A673 (cell line): Measurements from ENCODE around the gene ELP4. TPM values are rescaled to one million over a fixed set of nuclear protein-coding genes. Genes with fewer than 3 reads are reported as not detected.

Experiments used
- BruUV-seq: library from RNA; stranded (reverse); fragments of 400-500 nt; replicated peaks from 2 replicates; lab custom pipeline; 2021; lab: Mats Ljungman, UMichigan
- CTCF ChIA-PET: fragments of 300-600 bp; sonication (Branson Sonifier 250); formaldehyde crosslinking; loops from one replicate; lab custom pipeline; 2022; ENCODE audit warnings: antibody characterized with exemption; lab: Charles Lee
- POLR2A ChIA-PET: fragments of 300-600 bp; sonication (Branson Sonifier 250); formaldehyde crosslinking; loops from one replicate; lab custom pipeline; 2022; ENCODE audit warnings: antibody characterized with exemption; ENCODE audit not compliant: low non-redundant PET; lab: Charles Lee
- DNase-seq: peaks from one replicate; pipeline ENCODE4 v3.0.0-alpha.2; 2015; ENCODE audit warnings: low spot score
- H3K27ac ChIP-seq: fragments of 200-600 bp; sonication (generic); 2 replicates; pipeline ENCODE4 v1.5.1; 2016; ENCODE audit warnings: mixed run types, low read depth, mild to moderate bottlenecking, mixed read lengths, antibody characterized with exemption, low read length; ENCODE audit not compliant: poor library complexity, severe bottlenecking
- H3K27me3 ChIP-seq: fragments of 200-600 bp; sonication (generic); replicated peaks from 2 replicates; pipeline ENCODE4 v1.6.1; 2017; ENCODE audit warnings: mixed run types, low read depth, mild to moderate bottlenecking, mixed read lengths, antibody characterized with exemption, low read length; ENCODE audit not compliant: insufficient read depth, poor library complexity
- H3K36me3 ChIP-seq: fragments of 200-600 bp; sonication (generic); 2 replicates; pipeline ENCODE4 v1.6.1; 2016; ENCODE audit warnings: mixed run types, mild to moderate bottlenecking, mixed read lengths, antibody characterized with exemption, low read length; ENCODE audit not compliant: insufficient read depth, poor library complexity, severe bottlenecking
- H3K4me1 ChIP-seq: fragments of 200-600 bp; sonication (generic); 2 replicates; pipeline ENCODE4 v1.6.1; 2017; ENCODE audit warnings: mixed run types, mild to moderate bottlenecking, mixed read lengths, antibody characterized with exemption, low read length; ENCODE audit not compliant: insufficient read depth, poor library complexity, severe bottlenecking
- H3K4me3 ChIP-seq: fragments of 200-600 bp; sonication (generic); 2 replicates; pipeline ENCODE4 v1.5.1; 2016; ENCODE audit warnings: low read depth, mixed run types, mild to moderate bottlenecking, mixed read lengths, low read length; ENCODE audit not compliant: poor library complexity, severe bottlenecking
- H3K9me3 ChIP-seq: fragments of 200-600 bp; sonication (generic); 2 replicates; pipeline ENCODE4 v1.6.1; 2016; ENCODE audit warnings: mixed run types, low read depth, mild to moderate bottlenecking, mixed read lengths, antibody characterized with exemption, low read length; ENCODE audit not compliant: poor library complexity, severe bottlenecking
- CTCF ChIP-seq: fragments of 300-800, 200-600 bp; sonication (generic); conservative IDR thresholded peaks from 2 replicates; pipeline ENCODE4 v1.5.1; 2017; ENCODE audit warnings: low read depth, mild to moderate bottlenecking, antibody characterized with exemption, low read length, moderate library complexity, mixed read lengths
- EZH2 ChIP-seq: fragments of 200-600 bp; sonication (generic); IDR thresholded peaks from 2 replicates; pipeline ENCODE4 v1.6.1; 2017; ENCODE audit warnings: borderline replicate concordance, low read depth, mild to moderate bottlenecking, mixed read lengths, antibody characterized with exemption, low read length; ENCODE audit not compliant: poor library complexity, severe bottlenecking
- intact Hi-C: fragments of 100-400 bp; cut with micrococcal nuclease; formaldehyde crosslinking; loops from one replicate; pipeline ENCODE4 v1.10.0; 2022; ENCODE audit not compliant: unreplicated experiment
- total RNA-seq: library from RNA; stranded (reverse); gene quantifications from 2 replicates; pipeline ENCODE4 v1.2.3, GENCODE V29; 2021

Gene ELP4
- total RNA-seq, 1 experiment from 2014 or later = 49.4 TPM

- Histone ChIP-seq H3K4me3 (no peak overlapping the region), H3K27me3 (no peaks in the 10 kb centered on the region), H3K36me3 (no peaks in the 10 kb centered on the region), H3K4me1 (peaks cover 32% of the 10 kb centered on the region), H3K27ac (no peak overlapping the region), H3K9me3 (no peaks in the 10 kb centered on the region)
- no TSS peak for BruUV-seq
- no peak for TF ChIP-seq CTCF
- no peak for TF ChIP-seq EZH2
- intact Hi-C loops = no loop called here
- ChIA-PET CTCF (interaction anchor here (0.6 kb wide), 1 partner anchor 528 kb away, joined by 3 read pairs; no protein-coding TSS in a partner anchor), POLR2A (no interaction called here)
- no peak for DNase-seq
These were observed 259.4 kb downstream of the ELP4 start for GRCh38 chr11:31768749-31769640.

GRCh38 chr11:31770011-31770700 lies 260.6 kb downstream of the ELP4 start:
- H3K36me3 ChIP-seq = no peaks in the 10 kb centered on the region
- intact Hi-C loops = no loop called here
- TF ChIP-seq EZH2 = no peak
- no peak for TF ChIP-seq CTCF
- no peak overlapping the region for H3K4me3 ChIP-seq
- POLR2A ChIA-PET = interaction anchor here (0.5 to 0.7 kb wide), 4 partner anchors 23 to 125 kb away, joined by 3 to 9 read pairs (median 4); no protein-coding TSS in a partner anchor
- H3K4me1 ChIP-seq = peaks cover 20% of the 10 kb centered on the region
- no peaks in the 10 kb centered on the region for H3K9me3 ChIP-seq
- CTCF ChIA-PET = no interaction called here
- no TSS peak for BruUV-seq
- H3K27me3 ChIP-seq = no peaks in the 10 kb centered on the region
- no peak for DNase-seq
- no peak overlapping the region for H3K27ac ChIP-seq

DNA sequence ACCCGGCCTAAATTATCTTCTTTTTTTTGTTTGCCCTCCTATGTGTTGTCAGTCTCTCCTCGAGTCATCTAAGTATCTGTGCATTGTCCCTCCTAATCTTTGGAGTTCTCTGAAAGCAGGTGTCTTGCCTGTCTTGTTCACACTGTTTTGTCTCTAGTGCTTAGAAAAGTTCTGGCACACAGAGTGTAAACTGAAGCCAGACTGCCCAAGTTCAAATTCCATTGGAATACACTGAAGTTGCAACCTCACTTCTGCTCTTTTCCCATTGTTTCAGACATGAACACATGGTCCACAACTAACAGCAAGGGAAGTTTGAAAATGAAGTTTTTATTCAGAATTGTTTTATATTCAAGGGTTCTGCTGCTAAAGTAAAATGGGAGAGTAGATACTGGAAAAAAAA lies 262.8 kb downstream of the ELP4 start:
- intact Hi-C loops = no loop called here
- Histone ChIP-seq H3K27ac (no peak overlapping the region), H3K36me3 (no peaks in the 10 kb centered on the region), H3K4me1 (peaks cover 15% of the 10 kb centered on the region), H3K4me3 (no peak overlapping the region), H3K27me3 (no peaks in the 10 kb centered on the region), H3K9me3 (no peaks in the 10 kb centered on the region)
- ChIA-PET POLR2A (no interaction called here), CTCF (interaction anchor here (0.6 kb wide), 1 partner anchor 1169 kb away, joined by 7 read pairs; no protein-coding TSS in a partner anchor)
- no peak for TF ChIP-seq CTCF
- no peak for TF ChIP-seq EZH2
- DNase-seq = no peak
- no TSS peak for BruUV-seq
